T47D (cell line): ENCODE results near the gene UBE2I.
"Not testable (repeated sequence)": the region's sequence is repeated elsewhere in the genome, so short reads cannot be mapped to it uniquely, and the experiment has no call there.

Experiments used
- DNase-seq, 2 experiments: peaks; one replicate each; pipeline versions ENCODE4 v3.0.0 to v3.0.0-alpha.2; 2011 to 2012; ENCODE audit warnings: low read depth in 1 of 2, low spot score in 1 of 2
- JUND ChIP-seq: IDR thresholded peaks from 2 replicates; pipeline ENCODE4 v1.6.1; 2012; ENCODE audit warnings: low read depth
- in situ Hi-C: cut with HindIII; loops from 2 replicates; pipeline ENCODE4 v1.10.0; 2016; ENCODE audit warnings: low sequenced_read_pairs, low pct_unique_long_range_greater_than_20kb

The UBE2I gene

DNA sequence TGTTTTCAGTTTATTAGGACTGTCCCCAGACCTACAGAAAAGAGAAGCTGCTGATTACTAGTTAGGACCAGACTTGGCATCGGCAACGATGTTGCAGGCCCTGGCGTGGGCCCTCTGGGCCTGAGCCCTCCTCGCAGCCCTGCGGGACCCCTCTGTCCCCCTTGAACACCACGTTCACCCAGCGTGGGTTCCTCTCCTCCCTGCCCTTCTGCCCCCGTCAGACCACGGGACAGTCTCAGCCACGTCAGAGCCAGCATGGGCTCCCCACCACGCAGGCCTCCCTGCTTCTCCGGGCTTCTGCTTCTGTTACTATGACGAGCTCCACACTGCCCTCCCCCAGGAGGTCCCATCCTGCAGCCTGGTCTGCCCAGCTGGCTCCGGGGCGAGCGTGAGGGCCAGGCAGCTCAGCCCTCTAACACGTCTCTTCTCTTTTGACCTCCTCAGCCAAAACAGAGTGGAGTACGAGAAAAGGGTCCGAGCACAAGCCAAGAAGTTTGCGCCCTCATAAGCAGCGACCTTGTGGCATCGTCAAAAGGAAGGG is 14.9 kb downstream of the UBE2I start:
- DNase-seq, result no peak
- in situ Hi-C loops, result no loop called here
- TF ChIP-seq JUND, result no peak

DNA sequence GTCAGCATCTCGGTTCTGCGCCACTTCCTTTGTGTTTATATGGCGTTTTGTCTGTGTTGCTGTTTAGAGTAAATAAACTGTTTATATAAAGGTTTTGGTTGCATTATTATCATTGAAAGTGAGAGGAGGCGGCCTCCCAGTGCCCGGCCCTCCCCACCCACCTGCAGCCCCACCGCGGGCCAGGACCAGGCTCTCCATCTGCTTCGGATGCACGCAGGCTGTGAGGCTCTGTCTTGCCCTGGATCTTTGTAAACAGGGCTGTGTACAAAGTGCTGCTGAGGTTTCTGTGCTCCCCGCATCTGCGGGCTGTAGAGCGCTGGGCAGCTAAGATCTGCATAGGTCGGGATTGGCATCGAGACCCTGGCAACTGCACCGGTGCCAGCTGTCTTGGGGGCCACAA is 15.8 kb downstream of the UBE2I start:
- TF ChIP-seq JUND, result no peak
- in situ Hi-C loops, result no loop called here
- no peak for DNase-seq

DNA sequence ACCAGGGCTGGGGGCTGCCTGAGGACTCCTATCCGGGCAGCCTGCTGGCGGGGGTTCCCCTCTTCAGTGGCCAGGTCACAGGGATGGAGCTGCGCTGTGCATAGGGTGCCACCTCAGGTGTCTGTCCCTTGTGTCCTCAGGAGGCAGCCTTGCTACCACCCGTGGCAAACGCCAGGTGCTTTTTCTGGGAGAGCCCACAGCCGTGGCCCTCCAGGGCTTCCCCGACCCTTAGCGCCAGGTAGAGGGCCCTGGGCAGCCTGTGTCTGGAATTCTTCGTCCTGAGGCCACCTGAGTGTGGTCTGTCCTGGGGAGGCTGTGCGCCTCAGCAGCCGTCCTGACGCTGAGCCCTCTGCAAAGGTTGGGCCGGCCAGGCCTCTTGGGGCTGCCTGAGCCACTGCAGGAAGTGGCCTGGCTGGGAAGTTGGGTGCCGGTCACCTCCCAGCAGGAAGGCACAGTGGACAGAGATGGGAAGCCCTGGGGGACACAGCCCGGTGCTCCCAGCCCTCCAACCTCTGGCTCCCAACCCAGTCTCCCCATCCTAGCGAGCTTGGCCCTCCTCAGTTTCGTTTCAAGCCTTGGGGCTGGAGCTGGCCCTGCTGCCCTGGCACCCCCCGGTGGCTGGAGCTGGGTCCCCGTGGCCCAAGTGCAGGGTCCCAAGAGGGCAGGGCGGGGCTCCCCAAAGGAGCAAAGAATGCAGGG is 16.4 kb downstream of the UBE2I start:
- in situ Hi-C loops, result no loop called here
- no peak for DNase-seq
- no peak for TF ChIP-seq JUND

DNA sequence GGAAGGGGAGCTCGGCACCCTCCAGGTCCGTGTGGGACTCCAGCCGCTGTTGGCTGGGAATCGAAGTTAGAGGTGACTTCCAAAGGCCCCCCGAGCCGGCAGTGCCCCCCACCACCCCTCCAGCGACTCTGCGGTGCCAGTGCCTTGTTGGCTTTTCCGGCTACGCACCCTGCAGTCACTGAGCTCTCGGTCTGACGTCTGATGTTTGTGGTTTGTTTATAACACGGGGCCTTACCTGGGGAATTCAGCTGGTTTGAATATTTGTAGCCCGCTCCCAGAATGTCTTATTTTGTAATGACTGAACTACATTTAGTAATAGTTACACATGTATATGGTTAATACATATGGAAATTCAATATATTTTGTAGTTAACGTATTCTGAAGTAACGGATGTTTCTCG is 17.0 kb downstream of the UBE2I start:
- in situ Hi-C loops, result no loop called here
- TF ChIP-seq JUND, result no peak

DNA sequence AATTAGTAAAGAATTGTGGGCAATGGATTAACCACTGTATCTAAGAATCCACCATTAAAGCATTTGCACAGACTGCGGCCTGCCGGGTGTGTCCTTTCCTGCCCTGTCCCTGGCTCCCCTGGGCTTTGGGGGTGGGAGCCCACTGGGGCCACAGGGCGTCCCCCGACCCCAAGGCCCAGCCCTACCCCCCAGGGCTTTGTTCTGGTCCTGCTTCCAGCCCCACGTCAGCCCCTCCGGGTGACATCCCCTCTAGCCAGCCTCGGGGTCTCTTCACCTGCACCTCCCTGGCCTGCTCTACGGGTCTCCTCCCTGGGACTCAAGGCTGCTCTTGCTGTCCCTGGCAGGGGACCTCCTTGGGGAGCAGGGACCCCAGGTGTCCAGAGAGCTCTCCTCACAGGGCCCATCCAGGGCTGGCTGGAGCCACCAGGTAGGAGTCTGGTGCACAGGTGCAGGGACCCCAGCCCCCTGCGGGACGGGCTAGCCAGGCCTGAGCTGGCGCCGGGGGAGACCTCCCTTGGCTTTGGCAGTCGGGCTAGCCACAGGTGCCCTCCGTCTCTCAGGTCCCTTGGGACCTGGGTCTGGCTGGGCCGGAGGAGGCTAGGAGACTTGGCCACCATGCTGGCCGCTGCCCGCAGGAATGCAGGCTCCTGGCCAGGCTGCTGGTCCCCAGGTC is 17.6 kb downstream of the UBE2I start:
- TF ChIP-seq JUND, result no peak
- DNase-seq, result no peak
- in situ Hi-C loops, result no loop called here

More for the DNA sequence above, 17.0 kb downstream of the UBE2I start:
- DNase-seq, result no peak

DNA sequence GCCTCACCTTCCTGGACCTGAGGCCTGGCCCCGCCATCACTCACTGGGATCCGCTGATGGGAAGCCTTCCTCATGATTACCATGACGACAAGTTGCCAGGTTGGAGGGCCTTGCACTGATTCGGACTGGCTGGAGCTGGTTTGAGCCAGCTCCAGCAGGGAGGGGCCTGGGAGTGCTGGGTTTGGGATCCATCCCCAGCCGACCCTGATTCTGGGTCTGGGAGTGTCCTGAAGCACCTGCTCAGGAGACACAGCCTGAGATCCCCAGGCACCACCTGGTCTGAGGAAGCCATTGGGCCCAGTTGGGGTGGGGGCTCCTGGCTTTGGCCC is 18.1 kb downstream of the UBE2I start:
- no peak for DNase-seq
- in situ Hi-C loops, result no loop called here

DNA sequence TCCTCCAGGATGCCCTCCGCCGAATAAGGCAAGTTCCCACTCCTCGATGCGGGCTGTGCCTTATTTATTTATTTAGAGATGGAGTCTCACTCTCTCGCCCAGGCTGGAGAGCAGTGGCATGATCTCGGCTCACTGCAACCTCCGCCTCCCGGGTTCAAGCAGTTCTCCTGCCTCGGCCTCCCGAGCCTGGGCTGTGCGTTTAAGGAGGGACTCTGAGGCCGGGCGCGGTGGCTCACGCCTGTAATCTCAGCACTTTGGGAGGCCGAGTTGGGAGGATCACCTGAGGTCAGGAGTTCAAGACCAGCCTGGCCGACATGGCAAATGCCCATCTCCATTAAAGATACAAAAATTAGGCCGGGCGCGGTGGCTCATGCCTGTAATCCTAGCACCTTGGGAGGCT is 18.7 kb downstream of the UBE2I start:
- DNase-seq, in situ Hi-C loops: not testable (repeated sequence)

More for the DNA sequence above, 18.1 kb downstream of the UBE2I start:
- TF ChIP-seq JUND, result no peak

DNA sequence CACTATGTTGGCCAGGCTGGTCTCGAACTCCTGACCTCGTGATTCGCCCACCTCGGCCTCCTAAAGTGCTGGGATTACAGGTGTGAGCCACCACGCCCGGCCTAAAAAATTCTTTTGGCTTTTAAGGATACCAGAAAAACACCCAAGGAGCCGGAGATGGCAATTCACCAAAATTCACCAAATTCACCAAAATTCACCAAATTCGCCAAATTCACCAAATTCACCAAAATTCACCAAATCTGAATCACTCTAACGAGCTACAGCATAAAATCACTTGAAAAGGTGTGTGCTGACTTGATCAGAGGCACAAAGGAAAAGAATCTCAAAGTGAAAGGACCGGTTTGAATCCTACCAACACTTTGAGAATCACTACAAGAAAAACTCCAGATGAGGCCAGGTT is 19.5 kb downstream of the UBE2I start:
- in situ Hi-C loops, DNase-seq: not testable (repeated sequence)

DNA sequence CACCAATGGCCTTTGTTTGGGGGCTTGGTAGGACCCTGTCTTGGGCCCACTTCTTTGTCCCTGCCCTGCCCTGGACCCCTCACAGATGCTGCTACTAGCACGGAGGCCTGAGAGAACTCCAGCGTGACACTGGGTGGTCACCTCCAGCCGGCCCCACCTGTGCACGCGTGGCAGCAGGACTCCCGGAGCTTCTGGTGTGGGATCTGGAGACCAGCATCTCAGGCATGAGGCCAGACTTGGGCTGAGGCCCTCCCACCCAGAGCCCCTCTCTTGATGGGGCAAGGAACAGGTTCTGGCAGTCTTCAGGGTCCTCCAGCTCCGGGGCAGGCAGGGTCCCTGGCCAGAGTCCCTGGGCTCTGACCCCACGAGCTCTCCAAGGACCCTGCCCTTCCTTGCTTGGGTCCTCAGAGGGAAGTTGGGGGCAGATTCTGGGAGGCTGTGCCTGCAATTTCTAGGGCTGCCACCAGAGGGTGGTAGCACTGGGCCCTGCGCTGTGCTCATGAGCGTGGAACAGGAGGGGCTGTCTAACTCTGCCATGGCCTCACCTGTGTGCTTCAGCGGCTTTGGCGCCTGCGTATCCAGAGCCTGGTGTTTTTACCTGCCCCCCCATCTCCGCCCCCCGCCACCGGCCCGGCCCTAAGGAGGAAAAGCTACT is 21.0 kb downstream of the UBE2I start:
- DNase-seq, result no peak
- TF ChIP-seq JUND, result no peak
- in situ Hi-C loops, result no loop called here

DNA sequence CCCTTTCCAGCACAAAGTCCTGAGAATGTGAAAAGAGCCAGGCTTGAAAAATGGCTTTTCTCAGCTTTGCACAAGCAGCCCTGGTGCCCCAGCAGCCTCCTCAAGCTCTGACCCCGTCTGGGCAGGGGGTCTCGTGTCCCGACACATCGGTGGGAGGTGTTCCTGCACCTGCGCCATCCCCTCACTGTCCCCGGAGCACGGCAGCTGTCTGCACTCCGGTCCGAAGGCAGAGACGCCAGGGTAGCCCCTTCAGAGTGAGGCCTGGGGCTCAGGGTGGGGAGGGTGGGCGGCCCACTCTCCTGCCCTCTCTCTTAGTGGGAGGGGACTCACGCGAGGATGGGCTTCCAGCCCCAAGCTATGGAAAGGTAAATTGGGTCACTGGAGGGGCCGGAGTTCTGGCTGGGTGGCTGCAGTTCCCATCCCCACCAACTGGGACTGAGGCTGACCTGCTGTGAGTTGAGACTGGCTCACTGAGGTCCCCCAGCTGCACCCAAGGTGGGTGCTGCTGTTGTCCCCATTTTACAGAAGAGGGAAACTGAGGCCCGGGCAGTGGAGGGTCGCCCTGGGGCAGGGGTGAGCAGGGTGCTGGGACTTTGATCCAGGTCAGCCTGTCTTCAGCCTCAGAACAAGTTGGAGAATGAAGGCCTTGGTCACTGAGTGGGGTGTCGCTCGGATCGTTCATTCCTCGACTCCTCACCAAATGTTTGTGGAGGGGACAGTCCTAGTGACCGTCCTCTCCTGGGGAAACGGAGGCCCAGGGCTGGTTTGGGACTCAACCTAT is 21.7 kb downstream of the UBE2I start:
- in situ Hi-C loops, result no loop called here
- DNase-seq, result no peak
- TF ChIP-seq JUND, result no peak

DNA sequence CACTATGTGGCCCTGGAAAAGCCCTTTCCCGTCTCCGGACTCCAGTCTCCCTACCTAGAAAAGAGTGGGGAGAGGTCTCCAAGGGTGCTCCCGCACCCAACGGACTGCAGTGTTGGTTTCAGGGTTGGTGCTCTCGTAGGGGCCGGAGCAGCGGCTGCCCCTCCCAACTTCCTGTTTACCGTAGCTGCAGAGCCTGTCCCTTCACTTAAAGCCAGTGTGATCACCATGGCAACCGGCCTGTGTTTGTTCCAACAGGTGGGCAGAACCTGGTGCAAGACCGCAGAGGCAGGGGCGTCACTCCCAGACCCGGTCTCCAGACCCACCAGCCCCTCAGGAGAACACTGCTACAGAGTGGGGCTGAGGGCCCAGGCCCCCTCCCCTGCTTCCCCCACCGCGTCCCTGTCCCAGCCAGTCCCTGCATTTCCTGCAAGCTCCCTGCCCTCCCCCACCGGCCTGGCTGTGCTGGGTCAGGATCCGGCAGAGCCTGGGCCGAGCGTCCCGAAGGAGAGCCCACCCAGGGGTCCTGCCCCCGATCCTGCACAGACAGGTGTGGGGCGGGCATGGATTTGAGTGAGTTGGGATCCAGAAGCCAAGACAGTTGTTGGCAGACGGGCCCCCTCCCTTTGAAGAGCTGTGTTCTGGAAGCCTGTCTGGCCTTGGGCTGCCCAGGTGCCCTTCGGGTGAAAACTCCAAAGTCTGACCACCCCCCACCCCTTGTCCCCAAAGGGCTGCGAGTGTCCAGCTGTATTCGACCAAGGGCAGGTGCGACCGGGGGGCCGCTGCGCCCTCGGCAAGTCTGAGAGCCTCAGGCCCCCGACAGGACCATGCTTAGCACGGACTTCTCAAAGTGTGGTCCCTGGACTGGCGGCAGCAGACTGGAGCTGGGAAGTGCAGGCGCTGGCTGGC is 22.5 kb downstream of the UBE2I start:
- in situ Hi-C loops, result no loop called here
- no peak for TF ChIP-seq JUND
- peak; percentile 85 to 90 for DNase-seq
